Ovary (tissue), 3 donors: ENCODE data around the gene DAP.

Experiments used
- CTCF ChIP-seq, 3 donors: fragments of 450-650 bp in 2 of 3; fragments of 200-600 bp in 1 of 3; IDR thresholded peaks; one replicate each; pipeline versions ENCODE4 v1.5.1 to v1.8.0; 2016 to 2022; ENCODE audit warnings: antibody characterized with exemption in 3 of 3, mild to moderate bottlenecking in 1 of 3
- POLR2A ChIP-seq: fragments of 450-650 bp; IDR thresholded peaks from one replicate; pipeline ENCODE4 v1.6.1; 2017; ENCODE audit warnings: antibody characterized with exemption, mild to moderate bottlenecking, moderate library complexity
- donor health status: DM: no; HTN: no; CAD: no.

DNA sequence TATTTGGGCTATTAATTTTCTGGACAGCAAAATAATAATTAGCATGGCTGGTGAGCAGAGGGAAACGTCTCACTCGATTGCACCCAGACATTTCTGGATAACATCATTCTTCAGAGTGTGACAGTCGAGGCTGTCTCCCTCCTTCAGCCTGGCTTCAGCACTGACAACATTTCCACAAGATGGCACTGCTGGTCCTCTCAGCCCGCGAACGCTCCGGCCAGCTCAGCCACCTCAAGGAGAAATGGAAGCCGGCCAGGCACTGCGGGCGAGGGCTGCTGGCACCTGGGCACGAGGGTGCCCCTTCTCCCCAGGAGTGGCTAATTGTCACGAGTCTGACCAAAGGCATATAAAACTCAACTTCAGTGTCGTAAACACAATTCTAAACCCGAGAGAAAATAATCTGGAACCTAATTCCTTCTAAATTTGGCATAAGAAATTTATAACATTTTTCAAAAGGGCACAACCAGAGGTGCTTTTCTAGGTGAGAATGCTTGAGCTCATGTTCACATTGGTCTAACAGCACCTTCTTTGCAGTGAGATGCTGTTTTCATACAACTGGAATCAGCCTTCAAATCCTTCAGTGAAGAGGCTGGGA lies 65.9 kb downstream of the DAP start:
- peak; percentile 48 to 56 (median 53) for TF ChIP-seq CTCF (IDR thresholded peaks at IDR 0.05)
- no peak for TF ChIP-seq POLR2A
